GM21723 (cell line): Measurements from ENCODE around the gene PDP2.

Source experiments
- ATAC-seq: cut with Tn5 transposase; IDR thresholded peaks from one replicate; pipeline ENCODE4 v1.9.1; 2021; ENCODE audit warnings: mild to moderate bottlenecking, moderate library complexity; ENCODE audit not compliant: unreplicated experiment

Gene PDP2, protein sequence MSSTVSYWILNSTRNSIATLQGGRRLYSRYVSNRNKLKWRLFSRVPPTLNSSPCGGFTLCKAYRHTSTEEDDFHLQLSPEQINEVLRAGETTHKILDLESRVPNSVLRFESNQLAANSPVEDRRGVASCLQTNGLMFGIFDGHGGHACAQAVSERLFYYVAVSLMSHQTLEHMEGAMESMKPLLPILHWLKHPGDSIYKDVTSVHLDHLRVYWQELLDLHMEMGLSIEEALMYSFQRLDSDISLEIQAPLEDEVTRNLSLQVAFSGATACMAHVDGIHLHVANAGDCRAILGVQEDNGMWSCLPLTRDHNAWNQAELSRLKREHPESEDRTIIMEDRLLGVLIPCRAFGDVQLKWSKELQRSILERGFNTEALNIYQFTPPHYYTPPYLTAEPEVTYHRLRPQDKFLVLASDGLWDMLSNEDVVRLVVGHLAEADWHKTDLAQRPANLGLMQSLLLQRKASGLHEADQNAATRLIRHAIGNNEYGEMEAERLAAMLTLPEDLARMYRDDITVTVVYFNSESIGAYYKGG

GRCh38 chr16:66880288-66881013, at the start of gene PDP2:
PDP2 (plus strand) TSS chr16:66880515; CDS start chr16:66884285, 3,770 bp downstream.
- peak; percentile 95 for ATAC-seq

GRCh38 chr16:66832190-66832589, 48.1 kb upstream of the PDP2 start:
- no peak for ATAC-seq

DNA sequence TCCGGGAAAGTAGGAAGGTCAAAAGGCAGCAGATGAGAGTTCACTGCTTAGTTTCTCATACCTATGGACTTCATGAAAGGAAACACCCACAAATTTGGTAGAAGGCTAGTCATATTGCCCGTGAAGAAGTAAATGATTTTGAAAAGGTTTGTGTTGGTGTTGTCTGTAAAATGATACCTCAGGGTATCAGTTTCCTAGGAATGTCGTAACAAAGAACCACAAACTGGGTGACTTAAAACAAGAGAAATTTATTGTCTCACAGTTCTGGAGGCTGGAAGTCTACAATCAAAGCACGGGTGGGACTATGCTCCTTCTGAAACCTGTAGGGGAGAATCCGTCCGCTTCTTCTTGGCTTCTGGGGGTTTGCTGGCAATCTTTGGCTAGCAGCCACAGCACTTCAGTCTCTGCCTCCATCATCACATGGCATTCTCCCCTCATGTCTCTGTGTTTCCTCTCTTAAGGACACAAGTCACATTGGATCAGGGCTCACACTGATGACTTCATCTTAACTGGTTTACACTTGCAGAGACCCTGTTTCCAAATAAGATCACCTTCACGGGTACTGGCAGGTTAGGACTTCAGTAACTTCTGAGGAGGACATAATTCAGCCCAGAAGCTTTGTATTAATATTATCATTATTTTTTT, 47.5 kb upstream of the PDP2 start:
- ATAC-seq: no peak

DNA sequence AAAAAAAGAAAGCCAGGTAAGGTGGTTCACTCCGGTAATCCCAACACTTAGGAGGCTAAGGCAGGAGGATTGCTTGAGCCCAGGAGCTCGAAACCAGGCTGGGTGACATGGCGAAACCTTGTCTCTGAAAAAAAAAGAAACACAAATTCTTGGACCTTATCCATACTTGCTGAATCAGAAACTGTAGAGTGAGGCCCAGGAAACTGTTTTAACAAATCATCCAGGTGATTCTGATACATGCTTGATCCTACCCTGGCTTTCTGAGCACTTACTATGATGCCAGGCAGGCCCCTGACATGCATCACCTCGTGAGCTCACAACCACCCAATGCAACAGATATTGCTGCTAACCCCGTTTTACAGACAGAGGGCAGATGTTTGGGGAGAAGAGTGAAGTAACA, 45.6 kb upstream of the PDP2 start:
- no peak for ATAC-seq

- no peak for ATAC-seq
These were observed 39.4 kb upstream of the PDP2 start for GRCh38 chr16:66840883-66841282.

DNA sequence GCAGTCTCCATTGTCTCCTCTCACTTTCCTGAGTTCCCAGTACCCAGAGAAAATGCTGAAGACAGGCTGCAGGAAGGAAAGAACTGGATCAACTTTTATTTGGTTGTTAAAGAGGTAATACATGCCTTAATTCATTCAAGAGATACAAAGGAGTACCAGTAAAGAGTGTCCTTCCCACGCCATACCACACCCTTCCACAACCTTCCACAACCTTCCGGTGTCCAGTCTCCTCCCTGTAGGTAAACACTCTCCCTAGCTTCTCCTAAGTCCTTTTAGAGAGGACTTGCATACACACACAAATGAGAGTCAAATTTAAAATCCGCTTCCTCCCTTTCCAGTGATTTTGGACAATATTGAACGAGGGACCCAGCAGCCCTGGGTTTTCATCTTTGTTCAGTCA, 38.9 kb upstream of the PDP2 start:
- ATAC-seq: no peak

GRCh38 chr16:66842765-66843164, 37.5 kb upstream of the PDP2 start:
- ATAC-seq: no peak

DNA sequence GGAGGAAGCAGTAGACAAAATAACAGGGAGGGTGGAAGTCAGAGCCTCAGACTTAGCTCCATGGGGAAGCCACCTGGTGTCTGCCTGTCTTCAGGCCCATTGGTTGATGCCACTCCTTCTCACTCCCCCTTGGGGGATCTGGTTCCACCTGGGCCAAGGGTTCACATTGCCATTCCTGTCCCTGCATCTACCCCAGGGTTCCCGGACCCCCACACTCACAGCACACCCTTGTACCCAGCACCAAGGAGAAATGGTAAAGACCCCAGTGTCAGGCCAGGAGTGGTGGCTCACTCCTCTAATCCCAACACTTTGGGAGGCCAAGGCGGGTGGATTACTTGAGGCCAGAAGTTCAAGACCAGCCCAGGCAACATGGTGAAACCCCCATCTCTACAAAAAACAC, 37.1 kb upstream of the PDP2 start:
- no peak for ATAC-seq

GRCh38 chr16:66844009-66844341, 36.3 kb upstream of the PDP2 start:
- ATAC-seq: no peak

DNA sequence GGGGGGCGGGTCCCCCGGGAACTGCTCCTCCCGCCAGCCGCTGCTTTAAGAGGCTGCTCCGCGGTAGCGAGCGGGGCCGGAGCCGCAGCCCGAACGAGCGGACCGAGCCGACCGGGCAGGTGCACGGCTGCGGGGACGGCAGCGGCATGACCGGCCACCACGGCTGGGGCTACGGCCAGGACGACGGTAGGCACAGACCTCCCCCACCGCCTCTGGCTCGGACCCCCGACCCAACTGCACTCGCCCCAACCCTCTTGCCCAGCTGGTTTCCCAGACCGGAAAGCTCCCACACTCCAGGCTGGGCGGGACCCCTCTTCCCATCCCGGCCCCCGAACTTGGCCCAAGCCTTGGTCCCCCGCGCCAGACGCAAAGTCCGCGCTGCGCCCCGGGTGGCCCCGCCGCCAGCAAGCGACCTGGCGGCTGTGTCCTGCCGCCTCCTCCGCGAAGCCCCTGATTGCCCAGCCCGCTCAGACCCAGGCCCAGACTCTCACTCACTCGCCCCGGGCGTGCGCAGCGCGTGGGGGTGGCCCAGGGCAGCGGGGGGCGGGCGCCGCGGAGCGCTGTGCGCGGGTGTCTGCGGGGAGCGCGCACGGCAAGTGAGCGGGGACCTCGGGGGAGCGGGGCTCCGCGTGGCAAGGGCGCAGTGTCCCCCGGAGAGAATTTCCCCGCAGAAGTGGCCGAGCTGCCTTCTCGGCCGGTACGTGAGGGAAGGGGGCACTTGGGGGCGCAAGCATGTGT, 35.8 kb upstream of the PDP2 start, which contains the start of gene CA7:
Gene CA7 (plus strand): TSS at position 73 of the 738 bp plus-strand sequence. CDS start 74 bp downstream, at position 147.
- no peak for ATAC-seq

DNA sequence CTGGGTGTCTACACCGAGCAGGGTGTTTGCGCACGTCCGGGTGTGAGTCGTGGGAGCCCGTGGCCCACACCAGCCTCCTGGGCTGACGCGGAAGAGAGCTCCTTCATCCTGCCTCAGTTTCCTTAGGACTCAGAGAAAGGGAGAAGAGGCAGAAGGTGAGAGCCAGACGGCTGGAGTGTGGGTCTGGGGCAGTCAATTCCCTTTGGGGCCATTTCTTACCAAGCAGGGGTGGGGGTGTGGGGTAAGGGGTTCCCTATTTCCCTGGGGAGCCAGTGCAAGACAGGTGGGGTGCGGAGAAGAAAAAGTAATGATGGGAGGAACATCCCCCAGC, 35.3 kb upstream of the PDP2 start:
- ATAC-seq: no peak

GRCh38 chr16:66845791-66846221, 34.5 kb upstream of the PDP2 start:
- no peak for ATAC-seq

DNA sequence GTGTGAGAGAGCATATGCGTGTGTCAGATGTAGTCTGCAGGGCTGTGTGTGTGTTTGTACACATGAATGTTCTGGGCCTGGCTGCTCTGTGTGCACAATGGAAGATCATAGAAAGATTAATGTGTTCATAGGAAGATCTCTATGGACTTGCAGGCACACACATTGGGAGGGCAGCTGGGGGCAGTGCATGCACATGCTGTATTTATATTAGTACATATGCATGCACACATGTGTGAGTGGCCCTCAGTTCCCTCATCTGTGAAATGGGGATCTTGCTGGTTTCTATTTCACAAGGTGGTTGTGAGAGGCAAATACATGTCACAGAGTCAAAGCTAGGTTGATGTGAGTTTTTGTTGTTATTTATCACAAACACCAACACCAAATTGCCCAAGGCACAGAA, 34.0 kb upstream of the PDP2 start:
- ATAC-seq: no peak

DNA sequence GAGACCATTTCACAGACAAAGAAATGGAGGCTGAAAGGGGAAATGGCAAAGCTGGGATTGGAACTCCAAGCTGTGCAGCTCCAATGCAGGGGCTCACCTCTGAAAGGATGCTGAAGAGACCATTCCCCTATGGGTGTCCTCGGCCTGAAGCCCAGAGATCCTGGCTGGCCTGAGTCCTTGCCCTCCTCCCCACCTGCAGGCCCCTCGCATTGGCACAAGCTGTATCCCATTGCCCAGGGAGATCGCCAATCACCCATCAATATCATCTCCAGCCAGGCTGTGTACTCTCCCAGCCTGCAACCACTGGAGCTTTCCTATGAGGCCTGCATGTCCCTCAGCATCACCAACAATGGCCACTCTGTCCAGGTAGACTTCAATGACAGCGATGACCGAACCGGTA, 33.5 kb upstream of the PDP2 start:
- ATAC-seq: no peak

GRCh38 chr16:66847533-66848067, 32.7 kb upstream of the PDP2 start:
- ATAC-seq: no peak

GRCh38 chr16:66848172-66848571, 32.1 kb upstream of the PDP2 start:
- no peak for ATAC-seq

- ATAC-seq: no peak
These were observed 31.3 kb upstream of the PDP2 start for GRCh38 chr16:66849021-66849420.

GRCh38 chr16:66849549-66849948, 30.8 kb upstream of the PDP2 start:
- ATAC-seq: no peak

DNA sequence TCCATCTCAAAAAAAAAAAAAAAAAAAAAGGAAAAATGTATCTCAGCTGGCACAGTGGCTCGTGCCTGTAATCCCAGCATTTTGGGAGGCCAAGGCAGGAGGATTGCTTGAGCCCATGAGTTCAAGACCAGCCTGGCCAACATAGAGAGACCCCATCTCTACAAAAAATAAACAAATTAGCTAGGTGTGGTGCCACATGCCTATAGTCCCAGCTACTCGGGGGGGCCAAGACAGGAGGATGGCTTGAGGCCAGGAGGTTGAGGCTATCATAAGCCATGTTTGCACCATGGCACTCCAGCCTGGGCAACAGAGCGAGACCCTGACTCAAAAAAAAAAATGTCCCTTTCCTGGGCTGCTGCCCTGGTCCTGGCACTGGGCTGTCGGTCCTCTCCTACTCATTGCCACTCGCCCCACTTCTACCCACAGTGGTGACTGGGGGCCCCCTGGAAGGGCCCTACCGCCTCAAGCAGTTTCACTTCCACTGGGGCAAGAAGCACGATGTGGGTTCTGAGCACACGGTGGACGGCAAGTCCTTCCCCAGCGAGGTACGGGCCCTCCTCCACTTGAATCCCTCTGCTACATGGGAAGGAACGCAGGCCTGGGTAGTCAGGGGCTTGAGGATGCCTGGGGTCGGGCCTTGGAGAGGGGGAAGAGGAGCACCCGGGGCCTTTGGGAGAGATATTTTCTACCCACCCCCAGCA, 30.1 kb upstream of the PDP2 start:
- ATAC-seq: no peak
